CD4-positive, alpha-beta T cell treated with Interleukin-21 for 1 hour (primary cell): ENCODE data around the gene ZBED6.
"Not testable (repeated sequence)": the region's sequence is repeated elsewhere in the genome, so short reads cannot be mapped to it uniquely, and the experiment has no call there.

ENCODE experiments used
- DNase-seq: peaks from one replicate; pipeline ENCODE4 v3.0.0-alpha.2; 2020

Gene ZBED6

DNA sequence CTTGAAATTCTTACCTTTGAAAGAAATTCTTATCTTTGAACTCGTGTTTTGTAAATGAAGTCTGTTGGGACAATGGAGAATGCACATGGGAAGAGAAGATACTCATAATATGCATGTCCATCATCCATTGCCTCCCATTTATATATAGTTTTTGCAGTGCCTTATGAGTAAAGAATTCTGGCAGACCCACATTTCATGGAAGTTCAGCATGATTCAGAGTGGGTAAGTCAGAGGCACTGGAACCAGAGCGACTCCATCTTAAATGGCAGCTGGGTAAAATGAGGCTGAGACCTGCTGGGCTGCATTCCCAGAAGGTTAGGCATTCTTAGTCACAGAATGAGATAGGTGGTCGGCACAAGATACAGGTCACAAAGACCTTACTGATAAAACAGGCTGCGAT lies 16.6 kb upstream of the ZBED6 start:
- no peak for DNase-seq

DNA sequence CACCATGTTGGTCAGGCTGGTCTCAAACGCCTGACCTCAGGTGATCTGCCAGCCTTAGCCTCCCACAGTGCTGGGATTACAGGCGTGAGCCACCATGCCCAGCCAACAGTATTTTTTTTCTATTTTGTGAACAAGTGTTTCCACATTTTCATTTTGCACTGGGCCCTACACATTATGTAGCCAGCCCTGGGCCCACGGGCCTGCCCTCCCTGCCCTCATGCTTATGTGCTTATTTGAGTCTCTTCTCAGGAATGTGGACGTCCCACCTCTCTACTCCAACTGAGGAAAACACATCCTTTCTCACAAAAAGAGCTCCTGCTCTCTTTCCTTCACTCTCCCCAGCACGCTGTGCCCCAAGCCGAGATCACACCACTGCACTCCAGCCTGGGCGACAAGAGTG lies 13.5 kb upstream of the ZBED6 start:
- no peak for DNase-seq

DNA sequence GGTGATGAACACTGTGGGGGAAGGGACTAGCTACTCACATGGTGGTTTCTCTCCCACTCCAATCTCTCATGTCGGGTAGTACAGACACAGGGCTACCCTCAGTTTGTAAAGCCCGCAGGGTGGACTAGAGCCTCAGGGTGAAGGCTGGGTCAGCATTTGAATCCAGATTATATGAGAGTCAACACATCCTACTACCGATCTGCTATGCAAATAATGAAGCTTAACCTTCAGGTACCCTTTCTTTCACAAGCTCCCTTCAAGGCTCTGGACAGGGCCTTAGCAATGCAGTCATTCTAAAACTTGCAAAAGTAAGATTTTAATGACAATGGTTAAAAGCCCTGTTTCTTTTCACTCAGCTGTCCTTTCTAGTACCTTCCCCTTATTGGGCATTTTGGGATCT lies 5.5 kb upstream of the ZBED6 start:
- DNase-seq: no peak

DNA sequence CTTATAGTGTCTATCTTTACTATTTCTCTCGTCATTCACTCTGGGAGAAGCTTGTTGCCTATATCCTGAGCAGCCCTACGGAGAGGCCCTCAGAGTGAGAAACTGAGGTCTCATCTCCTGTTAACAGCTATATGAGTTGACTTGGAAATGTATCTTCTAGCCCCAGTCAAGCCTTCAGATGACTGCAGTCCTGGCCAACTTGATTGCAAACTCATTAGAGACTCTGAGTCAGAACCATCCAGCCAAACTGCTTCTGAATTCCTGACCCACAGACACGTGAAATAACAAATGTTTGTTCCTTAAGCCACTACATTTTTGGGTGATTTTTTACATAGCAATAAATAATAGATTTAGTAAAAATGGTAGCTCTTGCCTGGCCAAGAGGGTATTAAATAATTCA lies 3.9 kb upstream of the ZBED6 start:
- no peak for DNase-seq

DNA sequence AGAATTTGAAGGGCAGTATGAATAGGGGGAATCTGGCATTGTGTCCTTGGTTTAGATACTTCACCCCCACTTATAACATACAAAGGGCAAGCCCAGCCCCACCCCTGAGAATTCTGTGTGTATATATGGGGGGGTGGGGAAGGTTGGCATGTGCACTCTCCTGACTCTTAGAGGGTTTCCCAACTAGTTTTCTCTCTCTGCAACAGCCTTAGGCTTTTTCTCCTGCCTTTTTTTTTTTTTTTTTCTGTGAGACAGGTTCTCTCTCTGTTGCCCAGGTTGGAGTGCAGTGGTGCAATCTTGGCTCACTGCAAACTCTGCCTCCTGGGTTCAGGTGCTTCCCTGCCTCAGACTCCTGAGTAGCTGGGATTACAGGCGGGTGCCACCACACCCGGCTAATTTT lies 2.9 kb upstream of the ZBED6 start:
- DNase-seq: no peak

DNA sequence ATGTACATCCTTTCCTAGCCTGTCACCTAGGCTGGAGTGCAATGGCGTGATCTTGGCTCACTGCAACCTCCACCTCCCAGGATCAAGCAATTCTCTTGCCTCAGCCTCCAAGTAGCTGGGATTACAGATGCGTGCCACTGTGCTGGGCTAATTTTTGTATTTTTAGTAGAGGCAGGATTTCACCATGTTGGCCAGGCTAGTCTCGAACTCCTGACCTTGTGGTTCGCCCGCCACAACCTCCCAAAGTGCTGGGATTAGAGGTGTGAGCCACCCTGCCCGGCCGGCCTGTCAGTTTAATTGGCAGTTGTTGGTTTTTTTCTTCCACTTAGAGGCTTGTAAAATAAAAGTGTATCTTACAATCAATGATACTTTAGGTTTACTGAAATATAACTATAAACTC lies 1.9 kb upstream of the ZBED6 start:
- not testable (repeated sequence) for DNase-seq

- DNase-seq: no peak
Observed at GRCh38 chr1:203794764-203795440, 521 bp upstream of the ZBED6 start.

GRCh38 chr1:203796236-203796605 lies 798 bp downstream of the ZBED6 start:
- DNase-seq: peak; percentile 41

DNA sequence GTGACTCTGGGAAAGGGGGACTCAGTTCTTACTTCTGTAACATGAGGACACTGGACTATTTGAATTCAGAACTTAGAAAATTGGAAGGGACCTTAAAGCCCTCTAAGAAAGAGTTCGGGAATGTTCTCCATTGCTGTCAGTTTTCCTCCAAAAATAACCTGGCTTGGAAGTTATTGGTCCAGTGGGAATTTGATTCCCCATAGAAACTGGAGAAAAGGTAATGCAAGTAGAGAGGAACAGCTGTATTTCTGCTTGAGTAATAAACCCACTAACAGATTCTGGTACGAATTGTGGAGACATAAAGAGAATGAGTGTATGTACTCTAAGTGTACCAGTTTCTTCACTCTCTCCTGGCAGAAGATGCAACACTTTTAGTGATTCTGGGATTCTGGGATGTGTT lies 1.8 kb downstream of the ZBED6 start:
- DNase-seq: no peak

- DNase-seq: no peak
Observed at GRCh38 chr1:203797948-203798655, 2.7 kb downstream of the ZBED6 start.

DNA sequence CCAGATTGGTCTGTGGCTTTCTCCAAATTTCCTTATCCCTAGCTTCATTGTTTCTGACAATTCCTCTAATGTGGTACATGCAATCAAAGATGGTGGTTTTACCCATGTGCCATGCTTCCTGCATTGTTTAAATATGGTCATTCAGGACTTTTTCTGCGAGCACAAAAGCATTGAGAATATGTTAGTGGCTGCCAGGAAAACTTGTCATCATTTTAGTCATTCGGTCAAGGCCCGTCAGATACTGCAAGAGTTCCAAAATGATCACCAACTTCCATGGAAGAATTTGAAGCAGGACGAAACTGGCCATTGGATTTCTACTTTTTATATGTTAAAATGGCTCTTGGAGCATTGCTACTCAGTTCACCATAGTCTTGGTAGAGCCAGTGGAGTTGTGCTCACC lies 3.7 kb downstream of the ZBED6 start:
- DNase-seq: no peak

DNA sequence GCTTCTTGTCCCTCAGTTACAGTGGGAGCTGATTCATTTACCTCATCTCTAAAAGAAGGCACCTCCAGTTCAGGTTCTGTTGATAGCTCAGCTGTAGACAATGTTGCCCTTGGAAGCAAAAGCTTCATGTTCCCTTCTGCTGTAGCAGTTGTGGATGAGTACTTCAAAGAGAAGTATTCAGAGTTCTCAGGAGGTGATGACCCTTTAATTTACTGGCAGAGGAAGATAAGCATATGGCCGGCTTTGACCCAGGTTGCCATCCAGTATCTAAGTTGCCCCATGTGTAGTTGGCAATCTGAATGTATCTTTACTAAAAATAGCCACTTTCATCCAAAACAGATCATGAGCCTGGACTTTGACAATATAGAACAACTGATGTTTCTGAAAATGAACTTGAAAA lies 4.5 kb downstream of the ZBED6 start:
- no peak for DNase-seq

- no peak for DNase-seq
Observed at GRCh38 chr1:203805689-203806088, 10.3 kb downstream of the ZBED6 start.

GRCh38 chr1:203807196-203807595 lies 11.8 kb downstream of the ZBED6 start:
- DNase-seq: no peak

DNA sequence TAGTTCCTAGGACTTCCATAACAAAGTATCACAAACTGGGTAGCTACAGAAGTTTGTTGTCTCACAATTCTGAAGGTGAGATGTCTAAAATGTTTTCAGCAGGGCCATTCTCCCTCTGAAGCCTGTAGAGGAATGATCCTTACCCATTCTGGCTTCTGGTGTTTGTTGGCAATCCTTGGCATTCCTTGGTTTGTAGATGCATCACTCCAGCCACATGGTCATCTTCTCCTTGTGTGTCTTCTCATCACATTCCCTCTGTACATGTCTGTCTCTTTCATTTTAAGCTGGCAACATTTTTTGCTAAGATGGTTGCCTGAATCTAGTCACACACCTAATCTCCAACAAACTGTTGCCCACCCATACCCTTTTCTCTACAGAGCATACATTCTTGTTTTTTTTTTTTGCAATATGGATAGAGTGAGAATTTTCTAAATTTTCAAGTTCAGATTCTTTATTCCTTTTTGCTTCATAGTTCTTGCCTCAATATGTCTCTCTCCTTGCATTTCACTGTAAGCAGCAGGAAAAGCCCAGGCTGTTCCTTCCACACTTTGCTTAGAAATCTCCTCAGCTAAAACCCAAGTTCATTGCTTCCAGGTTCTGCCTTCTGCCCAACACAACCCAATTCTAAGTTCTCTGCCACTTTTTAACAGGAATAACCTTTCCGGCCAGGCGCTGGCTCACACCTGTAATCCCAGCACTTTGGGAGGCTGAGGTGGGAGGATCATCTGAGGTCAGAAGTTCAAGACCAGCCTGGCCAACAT lies 18.3 kb downstream of the ZBED6 start:
- no peak for DNase-seq

DNA sequence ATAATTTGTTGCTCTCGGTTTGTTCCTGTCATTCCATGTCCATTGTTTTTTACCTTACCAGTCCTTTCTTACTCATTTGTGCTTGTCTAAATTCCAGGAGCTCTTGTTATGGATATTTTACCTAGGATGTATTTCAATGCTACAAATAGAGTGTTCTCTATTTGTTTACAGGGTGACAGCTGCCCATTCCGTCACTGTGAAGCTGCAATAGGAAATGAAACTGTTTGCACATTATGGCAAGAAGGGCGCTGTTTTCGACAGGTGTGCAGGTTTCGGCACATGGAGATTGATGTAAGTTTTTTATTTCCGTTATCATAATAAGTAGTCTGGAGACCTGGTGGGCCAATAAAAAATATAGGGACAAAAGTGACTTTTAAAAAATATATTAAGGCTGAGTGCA lies 23.0 kb downstream of the ZBED6 start:
- DNase-seq: no peak

GRCh38 chr1:203823306-203823705 lies 27.9 kb downstream of the ZBED6 start:
- DNase-seq: no peak

GRCh38 chr1:203826175-203826574 lies 30.8 kb downstream of the ZBED6 start:
- DNase-seq: no peak

DNA sequence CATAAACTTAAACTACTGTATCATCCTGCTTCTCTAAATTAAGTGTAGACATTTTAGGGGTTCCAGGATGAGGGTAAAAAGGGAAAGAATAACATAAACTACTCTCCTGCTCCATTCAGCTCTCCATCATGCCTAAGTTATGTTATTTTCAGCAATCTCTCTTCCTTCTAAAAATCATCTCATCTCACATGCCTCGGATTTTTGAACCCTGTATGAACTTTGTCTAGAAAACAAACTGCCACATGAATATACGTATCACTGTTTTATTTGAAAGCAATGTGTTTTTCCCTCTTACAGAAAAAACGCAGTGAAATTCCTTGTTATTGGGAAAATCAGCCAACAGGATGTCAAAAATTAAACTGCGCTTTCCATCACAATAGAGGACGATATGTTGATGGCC lies 32.6 kb downstream of the ZBED6 start:
- DNase-seq: no peak

- DNase-seq: no peak
Observed at GRCh38 chr1:203828503-203828902, 33.1 kb downstream of the ZBED6 start.

DNA sequence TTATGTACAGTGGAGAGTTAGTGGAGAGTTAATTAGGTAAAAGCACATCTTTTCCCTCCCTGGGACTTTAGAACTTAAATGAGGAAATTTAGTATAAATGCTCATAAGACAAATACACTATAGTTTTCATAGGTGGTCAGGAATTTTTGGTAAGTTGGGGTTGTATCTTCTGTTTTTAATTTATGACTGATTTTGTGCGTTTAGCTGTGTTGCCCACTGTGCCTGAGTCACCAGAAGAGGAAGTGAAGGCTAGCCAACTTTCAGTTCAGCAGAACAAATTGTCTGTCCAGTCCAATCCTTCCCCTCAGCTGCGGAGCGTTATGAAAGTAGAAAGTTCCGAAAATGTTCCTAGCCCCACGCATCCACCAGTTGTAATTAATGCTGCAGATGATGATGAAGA lies 33.8 kb downstream of the ZBED6 start:
- not testable (repeated sequence) for DNase-seq

GRCh38 chr1:203835476-203835875 lies 40.1 kb downstream of the ZBED6 start:
- DNase-seq: no peak

GRCh38 chr1:203839081-203839480 lies 43.7 kb downstream of the ZBED6 start:
- DNase-seq: no peak

- no peak for DNase-seq
Observed at GRCh38 chr1:203840208-203840808, 44.9 kb downstream of the ZBED6 start.
